GM12892 (cell line): ENCODE results near the gene ICE2.

Experiments used
- POLR2A ChIP-seq: IDR thresholded peaks from 2 replicates; pipeline ENCODE4 v1.6.1; 2011; ENCODE audit warnings: low read depth, low read length, control low read depth
- POLR2AphosphoS5 ChIP-seq: IDR thresholded peaks from 2 replicates; pipeline ENCODE4 v1.6.1; 2011; ENCODE audit warnings: low read depth, low read length, control low read depth

DNA sequence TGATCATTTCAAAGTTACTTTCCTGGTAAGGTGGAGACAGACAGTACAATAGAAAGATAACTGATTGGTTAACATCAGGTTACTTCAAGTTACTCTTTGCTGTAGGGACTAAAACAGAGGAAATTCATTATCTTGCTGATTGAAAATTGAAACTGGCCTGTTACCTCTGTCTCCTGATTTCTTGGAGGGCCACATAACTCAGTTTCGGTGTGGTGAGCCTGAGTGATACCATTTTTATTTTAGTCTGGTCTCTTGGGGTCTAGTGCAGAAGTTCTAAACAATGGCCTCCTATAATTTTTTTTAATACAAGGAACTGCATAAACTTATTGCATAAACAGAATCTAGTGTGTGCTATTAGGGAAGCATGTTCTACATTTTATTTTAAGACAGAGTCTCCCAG, 1.2 kb upstream of the ICE2 start:
- TF ChIP-seq POLR2A (no peak), POLR2AphosphoS5 (no peak)
